DLD1 (cell line): ENCODE data around the gene LPCAT1.
"Not testable (repeated sequence)": the region's sequence is repeated elsewhere in the genome, so short reads cannot be mapped to it uniquely, and the experiment has no call there.

Source experiments
- in situ Hi-C: cut with HindIII; loops from 2 replicates; pipeline ENCODE4 v1.10.0; 2017; ENCODE audit warnings: low sequenced_read_pairs

Gene LPCAT1

DNA sequence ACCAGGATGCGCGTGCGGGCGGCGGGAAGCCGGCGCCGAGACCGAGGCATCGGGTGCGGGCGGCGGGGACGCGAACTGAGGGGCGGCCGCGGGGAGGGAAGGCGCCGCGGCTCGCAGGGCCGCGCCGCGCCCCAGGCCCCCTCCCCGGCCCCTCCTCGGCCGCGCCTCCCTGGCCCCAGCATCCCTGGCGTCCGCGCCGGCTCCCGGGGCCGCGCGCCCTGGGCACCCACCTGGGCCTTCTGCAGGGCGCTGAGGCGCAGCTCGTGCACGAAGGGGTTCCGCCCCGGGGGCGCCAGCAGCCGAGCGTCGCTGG is 324 bp downstream of the LPCAT1 start:
- in situ Hi-C loops = no loop called here

DNA sequence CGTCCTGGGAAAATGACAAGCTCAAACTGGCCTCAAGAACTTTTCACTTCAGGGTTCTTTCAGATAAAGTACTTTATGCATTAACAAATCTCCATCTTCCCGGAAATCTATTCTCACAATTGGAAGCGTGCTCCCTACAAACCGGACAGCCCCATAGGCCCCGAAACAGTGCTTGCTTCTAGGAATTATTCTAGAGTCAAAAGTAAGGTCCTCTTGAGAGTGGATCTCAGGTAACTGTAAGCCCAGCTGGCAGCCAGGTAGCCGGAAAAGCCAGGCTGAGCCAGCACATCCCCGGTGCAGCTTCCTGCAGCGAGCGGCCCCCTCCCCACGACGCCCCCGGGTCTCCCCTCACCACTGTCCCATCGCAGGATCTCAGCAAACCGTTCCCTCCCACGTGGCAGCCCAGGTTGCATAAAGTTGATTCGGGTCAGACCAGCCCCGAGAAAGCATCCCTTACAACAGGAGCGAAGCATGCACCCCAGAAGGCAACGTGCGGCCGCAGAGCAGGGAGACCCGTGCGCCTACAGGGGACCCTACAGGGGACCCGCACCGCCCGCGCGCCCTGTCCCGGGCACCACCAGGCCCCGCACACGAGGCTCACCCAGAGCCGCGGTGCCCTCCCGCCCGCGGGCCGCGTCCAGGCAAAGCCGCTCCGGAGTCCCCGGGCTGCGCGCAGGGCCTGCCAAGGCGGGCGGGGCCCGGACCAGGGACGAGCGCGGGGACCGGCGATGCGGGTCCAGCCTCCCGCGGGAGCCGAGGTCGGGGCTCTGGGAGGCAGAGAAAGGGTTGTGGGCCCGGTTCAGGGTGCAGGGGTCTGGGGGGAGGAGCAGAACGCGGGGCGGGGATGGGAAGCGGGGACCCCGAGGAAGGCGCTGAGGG is 920 bp downstream of the LPCAT1 start:
- in situ Hi-C loops = no loop called here

DNA sequence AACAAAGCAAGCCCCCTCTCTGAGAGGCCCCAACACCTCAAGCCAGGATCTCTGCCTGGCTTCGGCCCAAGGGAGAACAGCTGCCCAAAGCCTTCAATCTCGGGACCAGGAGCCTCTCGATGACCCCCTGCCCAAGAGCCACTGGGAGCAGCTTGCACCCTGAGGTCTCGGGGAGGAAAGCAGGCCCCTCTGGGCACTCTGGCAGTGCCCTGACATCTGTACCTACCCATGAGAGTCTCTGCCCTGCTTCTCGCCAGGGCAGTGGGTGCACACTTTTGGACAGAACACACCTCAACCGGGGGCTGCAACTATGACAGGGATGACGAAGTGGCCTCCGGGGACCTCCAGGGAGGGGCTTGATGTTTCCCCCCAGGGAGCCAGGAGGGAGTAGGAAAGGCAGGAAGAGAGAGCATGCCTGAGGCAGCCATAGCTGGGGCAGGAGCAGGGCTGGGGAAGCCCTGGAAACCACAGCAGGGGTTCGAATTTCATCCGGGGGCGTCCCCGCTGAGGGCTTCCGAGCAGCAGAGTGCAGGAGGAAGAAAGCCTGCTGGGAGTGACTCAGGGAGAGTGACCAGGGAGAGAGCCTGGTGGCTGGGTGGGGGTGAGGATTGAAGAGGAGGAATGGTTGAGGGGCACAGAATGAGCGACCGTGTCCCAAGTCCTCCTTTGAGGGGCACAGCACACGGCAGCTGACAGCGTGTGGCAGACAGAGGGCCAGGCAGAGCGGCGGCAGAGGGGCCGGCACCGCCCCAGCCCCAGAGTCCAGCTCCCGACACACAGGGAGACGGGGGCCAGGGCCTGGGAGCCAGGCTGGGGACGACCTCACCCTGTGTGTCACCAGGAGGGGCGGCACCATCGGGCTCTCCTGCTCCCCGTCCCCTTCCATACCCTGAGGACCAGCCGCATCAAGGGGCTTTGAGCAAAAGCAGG is 1.8 kb downstream of the LPCAT1 start:
- in situ Hi-C loops = no loop called here

DNA sequence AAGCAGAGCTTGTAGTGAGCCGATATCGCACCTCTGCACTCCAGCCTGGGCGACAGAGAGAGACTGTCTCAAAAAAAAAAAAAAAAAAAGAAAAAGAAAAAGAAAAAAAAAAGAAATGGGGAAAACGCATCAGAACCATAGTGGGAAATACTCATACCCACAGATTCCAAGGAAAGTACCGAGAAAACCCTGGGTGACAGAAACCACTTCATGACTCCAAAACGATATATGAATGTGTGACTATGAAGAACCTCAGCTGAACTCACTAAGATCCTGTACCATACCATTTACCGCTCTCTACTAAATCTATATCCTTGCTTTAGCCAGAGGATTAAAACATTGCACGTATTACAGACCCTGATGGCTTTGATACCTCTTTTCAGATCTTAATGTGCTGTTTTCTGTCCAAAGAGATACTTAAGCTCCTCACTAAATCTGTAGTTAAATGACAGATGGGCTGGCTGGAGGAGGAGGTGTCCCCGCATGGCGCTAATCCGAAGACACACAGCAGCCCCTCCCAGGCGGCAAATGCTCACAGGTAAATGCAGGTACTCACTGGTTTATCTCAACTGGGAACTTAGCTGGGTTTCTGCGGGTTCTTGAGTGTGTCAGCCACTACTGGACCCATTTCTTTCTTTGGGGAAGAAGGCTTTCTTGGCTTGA is 2.8 kb downstream of the LPCAT1 start:
- in situ Hi-C loops = no loop called here

- in situ Hi-C loops = no loop called here
Measured at GRCh38 chr5:1519631-1520210, 4.0 kb downstream of the LPCAT1 start.

DNA sequence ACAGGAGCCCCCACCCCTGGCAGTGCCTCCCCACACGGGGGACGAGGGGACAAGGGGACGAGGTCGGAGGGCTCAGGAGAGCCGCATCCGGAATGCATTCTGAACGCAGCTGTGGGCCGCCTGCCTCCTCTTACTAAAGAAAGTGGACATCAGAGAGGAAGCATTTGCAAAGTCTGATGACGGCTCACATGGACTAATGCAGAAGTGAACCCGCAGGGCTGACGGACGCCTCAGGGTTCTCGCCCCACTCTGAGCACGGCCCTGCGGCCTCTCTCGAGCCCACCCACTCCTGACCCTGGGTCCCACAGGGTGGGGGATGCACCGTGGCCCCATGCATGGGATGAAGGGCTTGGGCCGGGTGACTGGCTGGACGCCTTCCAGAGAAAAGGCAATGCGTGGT is 5.9 kb downstream of the LPCAT1 start:
- in situ Hi-C loops = no loop called here

GRCh38 chr5:1516615-1517601 is 6.9 kb downstream of the LPCAT1 start:
- in situ Hi-C loops = no loop called here

- in situ Hi-C loops = no loop called here
Measured at GRCh38 chr5:1515921-1516571, 7.7 kb downstream of the LPCAT1 start.

DNA sequence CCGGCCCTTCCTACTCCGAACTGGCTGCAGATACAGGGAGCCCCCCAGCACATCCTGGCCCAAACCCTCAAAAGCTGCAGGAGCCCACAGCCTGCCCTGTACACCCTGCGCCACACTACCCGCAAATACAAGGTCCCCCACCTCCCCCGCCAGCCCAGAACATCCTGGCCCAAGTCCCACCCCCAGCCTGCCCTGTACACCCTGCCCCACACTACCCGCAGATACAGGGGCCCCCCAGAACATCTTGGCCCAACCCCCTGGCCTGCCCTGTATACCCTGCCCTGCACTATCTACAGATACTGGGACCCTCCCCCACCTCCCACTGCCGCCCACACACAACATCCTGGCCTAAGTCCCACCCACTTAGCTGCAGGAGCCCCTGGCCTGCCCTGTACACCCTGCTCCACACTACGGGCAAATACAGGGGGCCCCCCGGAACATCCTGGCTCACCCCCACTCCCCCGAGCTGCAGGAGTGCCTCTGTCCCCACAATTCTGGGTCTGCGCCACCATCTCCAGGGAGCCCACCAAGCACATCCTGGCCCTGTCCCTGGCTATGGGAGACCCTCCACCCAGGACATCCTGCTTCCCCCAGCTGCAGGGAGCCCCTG is 8.3 kb downstream of the LPCAT1 start:
- in situ Hi-C loops = no loop called here

DNA sequence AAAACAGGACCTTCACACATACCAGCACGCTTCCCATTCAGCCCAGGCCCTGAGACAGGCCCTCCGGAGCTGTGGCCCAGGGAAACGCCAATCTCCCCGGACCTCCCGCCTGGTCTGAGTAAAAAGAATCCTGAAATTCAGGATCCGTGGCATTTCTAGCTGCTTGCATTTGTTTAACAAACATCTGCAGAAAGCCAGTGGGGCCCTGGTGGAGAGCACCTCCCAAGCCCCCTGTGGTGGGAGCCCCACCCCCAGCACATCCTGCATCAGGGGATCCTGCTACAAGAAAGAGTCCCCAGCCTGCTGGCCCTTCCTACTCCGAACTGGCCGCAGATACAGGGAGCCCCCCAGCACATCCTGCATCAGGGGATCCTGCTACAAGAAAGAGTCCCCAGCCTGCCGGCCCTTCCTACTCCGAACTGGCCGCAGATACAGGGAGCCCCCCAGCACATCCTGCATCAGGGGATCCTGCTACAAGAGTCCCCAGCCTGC is 8.9 kb downstream of the LPCAT1 start:
- in situ Hi-C loops = not testable (repeated sequence)

DNA sequence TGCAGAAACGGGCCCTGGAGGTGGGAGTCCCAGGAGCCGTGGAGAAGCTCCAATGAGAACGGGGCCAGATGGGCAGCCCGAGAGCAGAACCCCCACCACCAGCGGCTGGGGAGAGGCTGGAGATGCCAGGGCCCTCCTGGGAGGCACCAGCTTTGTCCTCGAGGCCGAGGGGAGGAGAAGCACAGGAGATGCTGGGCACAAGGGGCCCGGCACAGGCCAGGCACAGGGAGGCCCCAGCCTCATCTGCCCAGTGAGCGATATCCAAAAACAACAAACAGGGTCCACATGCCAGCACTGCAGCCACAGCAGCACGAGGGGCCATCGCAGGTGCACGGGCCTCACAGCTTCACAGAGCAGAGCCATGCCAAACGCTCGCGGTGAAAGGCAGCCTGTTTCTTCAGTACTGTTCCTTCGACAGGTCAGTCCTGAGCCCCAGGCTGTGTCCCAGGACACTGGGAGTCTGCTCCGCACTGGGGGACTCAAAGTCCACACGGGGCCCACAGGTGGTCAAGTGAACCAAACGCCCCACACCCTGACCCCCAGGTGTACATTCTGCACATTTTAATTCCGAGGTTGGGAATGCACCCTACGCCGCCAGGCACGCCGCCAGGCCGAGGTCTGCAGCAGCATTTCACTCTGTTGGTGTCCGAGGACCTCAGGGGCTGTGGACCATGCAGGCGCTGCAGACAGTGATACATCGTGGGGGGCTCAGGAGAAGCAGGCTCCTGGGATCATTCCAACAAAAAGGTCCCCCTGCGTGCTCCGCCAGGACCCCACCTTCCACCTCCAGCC is 9.5 kb downstream of the LPCAT1 start:
- in situ Hi-C loops = no loop called here

DNA sequence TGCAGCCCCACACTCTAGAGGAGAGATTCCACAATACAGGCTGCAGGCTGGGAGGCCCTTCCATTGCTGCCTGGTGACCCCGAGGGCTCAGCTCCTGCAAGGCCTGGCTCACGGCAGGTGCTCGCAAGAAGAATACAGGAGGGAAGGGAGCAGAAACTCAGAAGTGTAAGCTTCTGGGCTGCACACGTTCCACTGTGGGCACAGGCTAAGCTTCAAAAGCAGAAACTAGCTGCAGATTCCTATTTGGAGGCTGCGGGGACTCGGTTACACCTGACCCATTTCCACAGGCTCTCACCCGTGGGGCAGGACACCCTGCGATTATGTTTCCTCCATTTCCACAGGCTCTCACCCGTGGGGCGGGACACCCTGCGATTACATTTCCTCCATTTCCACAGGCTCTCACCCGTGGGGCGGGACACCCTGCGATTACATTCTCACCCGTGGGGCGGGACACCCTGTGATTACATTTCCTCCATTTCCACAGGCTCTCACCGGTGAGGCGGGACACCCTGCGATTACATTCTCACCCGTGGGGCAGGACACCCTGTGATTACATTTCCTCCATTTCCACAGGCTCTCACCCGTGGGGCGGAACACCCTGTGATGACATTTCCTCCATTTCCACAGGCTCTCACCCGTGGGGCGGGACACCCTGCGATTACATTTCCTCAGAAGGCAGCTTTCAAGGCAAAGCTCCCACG is 10.3 kb downstream of the LPCAT1 start:
- in situ Hi-C loops = no loop called here

DNA sequence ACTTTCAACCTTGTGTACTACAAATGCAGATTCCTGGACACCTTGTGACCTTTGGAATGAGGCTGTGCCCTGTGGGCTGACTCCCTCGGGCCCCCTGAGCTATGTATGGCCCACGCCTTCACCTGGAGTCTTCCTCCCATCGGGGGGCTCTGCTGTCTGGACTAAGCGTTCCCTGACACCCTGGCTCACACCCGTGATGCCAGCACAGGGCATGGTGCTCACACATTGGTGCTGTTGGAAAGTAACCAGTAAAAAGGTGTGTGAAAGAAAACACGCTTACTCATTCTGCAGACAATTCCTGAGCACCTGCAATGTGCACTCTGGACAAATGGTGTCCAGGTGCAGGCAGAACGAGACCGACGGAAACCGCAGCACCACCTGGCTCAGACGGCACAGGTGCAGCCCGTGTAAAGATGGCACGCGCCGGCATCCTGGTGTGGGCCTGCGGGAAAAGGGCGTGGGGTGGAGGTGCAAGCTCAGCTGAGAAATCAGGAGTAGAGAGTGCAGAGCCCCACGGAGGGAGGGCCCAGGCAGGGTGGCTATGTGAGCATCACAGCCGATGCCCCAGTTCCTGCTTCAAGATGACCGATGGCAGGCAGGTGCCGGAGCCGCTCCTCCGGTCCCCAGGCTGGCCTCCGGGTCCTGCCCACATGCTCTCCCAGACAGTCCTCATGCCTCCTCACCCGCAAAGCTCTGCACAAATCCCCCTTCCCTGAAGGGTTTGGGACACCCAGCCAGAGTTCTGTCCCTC is 11.0 kb downstream of the LPCAT1 start:
- in situ Hi-C loops = no loop called here

GRCh38 chr5:1511651-1512540 is 11.9 kb downstream of the LPCAT1 start:
- in situ Hi-C loops = no loop called here

GRCh38 chr5:1511048-1511447 is 12.7 kb downstream of the LPCAT1 start:
- in situ Hi-C loops = no loop called here

GRCh38 chr5:1510631-1511030 is 13.1 kb downstream of the LPCAT1 start:
- in situ Hi-C loops = no loop called here
